GM12892 (cell line): ENCODE measurements around the gene FUT1.

Experiments used
- POLR2A ChIP-seq: IDR thresholded peaks from 2 replicates; pipeline ENCODE4 v1.6.1; 2011; ENCODE audit warnings: low read depth, low read length, control low read depth
- TAF1 ChIP-seq: IDR thresholded peaks from 2 replicates; pipeline ENCODE4 v1.6.1; 2011; ENCODE audit warnings: low read depth, mild to moderate bottlenecking, control low read depth, low read length, borderline replicate concordance

DNA sequence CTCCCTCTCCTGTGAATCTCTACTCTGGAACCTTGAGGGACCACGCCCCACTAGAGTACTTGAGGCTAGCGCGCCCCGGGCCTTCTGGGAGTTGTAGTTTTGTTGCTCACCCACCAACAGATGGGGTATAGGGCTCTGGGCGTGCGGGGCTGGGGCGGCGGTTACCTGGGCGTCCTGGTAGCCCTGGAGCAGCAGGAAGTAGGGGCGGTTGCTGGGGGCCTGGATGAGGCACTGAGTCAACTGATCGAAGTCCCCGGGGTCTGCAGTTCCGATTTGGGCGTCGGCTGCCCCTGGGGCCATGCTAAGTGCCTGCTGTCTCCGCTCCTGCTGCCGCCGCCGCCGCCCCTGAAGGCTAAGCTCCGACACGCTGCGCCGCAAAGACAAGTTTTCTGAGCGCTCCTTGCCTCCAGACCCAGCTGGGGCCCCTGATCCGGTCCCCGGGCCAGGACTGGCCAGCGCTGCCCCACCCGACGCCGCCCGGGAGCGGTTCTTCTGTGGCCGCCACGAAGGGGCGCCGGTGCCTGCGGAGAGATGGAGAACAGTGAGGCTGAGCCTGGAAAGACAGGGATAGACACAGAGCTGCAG, 17.3 kb downstream of the FUT1 start:
- TF ChIP-seq POLR2A (no peak), TAF1 (no peak)
